ENCODE measurements around the gene ARHGEF37. TPM values are rescaled to one million over a fixed set of nuclear protein-coding genes. Genes with fewer than 3 reads are reported as not detected.
"Not testable (repeated sequence)": the region's sequence is repeated elsewhere in the genome, so short reads cannot be mapped to it uniquely, and the experiment has no call there.

ARHGEF37 gene
- total and polyA plus RNA-seq, 4 donors: 2.2 to 9.1 (median 3.7) TPM

GRCh38 chr5:149667829-149668330 is 86.6 kb downstream of the ARHGEF37 start:
- no peaks in the 10 kb centered on the region for H3K36me3 ChIP-seq (ENCODE audit: control insufficient read depth in 4 of 4, insufficient read depth in 4 of 4, low read length in 4 of 4)
- H3K9ac ChIP-seq (ENCODE audit: insufficient read depth in 1 of 2, low read length in 2 of 2): no peak overlapping the region
- no peak for TF ChIP-seq CTCF (IDR thresholded peaks at IDR 0.05; ENCODE audit: control extremely low read depth, extremely low read depth)
- no peak for DNase-seq
- H3K27ac ChIP-seq (ENCODE audit: low read depth in 1 of 2, low read length in 1 of 2): no peak overlapping the region
- peaks cover 0 to 8% (median 0%) of the 10 kb centered on the region in 4 donors for H3K9me3 ChIP-seq (ENCODE audit: control insufficient read depth in 4 of 4, insufficient read depth in 3 of 4, low read length in 3 of 4)
- ATAC-seq (ENCODE audit: insufficient read depth, low FRiP score): no peak
- no peaks in the 10 kb centered on the region for H3K27me3 ChIP-seq (ENCODE audit: control insufficient read depth in 3 of 3, insufficient read depth in 3 of 3, low read length in 2 of 3)
- no peak overlapping the region for H3K4me3 ChIP-seq
- H3K4me1 ChIP-seq (ENCODE audit: control insufficient read depth in 5 of 5, insufficient read depth in 5 of 5, low read length in 5 of 5): peaks cover 0 to 4% (median 0%) of the 10 kb centered on the region in 5 donors
- 66 to 67% methylated on average over 6 of the region's 6 CpGs for WGBS, 2 donors

- not testable (repeated sequence) for H3K9ac ChIP-seq (ENCODE audit: insufficient read depth in 1 of 2, low read length in 2 of 2); H3K36me3 ChIP-seq (ENCODE audit: control insufficient read depth in 4 of 4, insufficient read depth in 4 of 4, low read length in 4 of 4); H3K27ac ChIP-seq (ENCODE audit: low read depth in 1 of 2, low read length in 1 of 2); H3K9me3 ChIP-seq (ENCODE audit: control insufficient read depth in 4 of 4, insufficient read depth in 3 of 4, low read length in 3 of 4); DNase-seq; H3K27me3 ChIP-seq (ENCODE audit: control insufficient read depth in 3 of 3, insufficient read depth in 3 of 3, low read length in 2 of 3); ATAC-seq (ENCODE audit: insufficient read depth, low FRiP score); H3K4me3 ChIP-seq; H3K4me1 ChIP-seq (ENCODE audit: control insufficient read depth in 5 of 5, insufficient read depth in 5 of 5, low read length in 5 of 5)
- 92 to 95% methylated on average over 2 of the region's 3 CpGs for WGBS, 2 donors
Measured at GRCh38 chr5:149669273-149669672, 88.0 kb downstream of the ARHGEF37 start.

- no peak for TF ChIP-seq CTCF (IDR thresholded peaks at IDR 0.05; ENCODE audit: control extremely low read depth, extremely low read depth)
- Histone ChIP-seq H3K9ac (ENCODE audit: insufficient read depth in 1 of 2, low read length in 2 of 2) (no peak overlapping the region), H3K27me3 (ENCODE audit: control insufficient read depth in 3 of 3, insufficient read depth in 3 of 3, low read length in 2 of 3) (peaks cover 0 to 3% (median 0%) of the 10 kb centered on the region in 3 donors), H3K36me3 (ENCODE audit: control insufficient read depth in 4 of 4, insufficient read depth in 4 of 4, low read length in 4 of 4) (no peaks in the 10 kb centered on the region), H3K4me1 (ENCODE audit: control insufficient read depth in 5 of 5, insufficient read depth in 5 of 5, low read length in 5 of 5) (peaks cover 0 to 2% (median 0%) of the 10 kb centered on the region in 5 donors), H3K9me3 (ENCODE audit: control insufficient read depth in 4 of 4, insufficient read depth in 3 of 4, low read length in 3 of 4) (peaks cover 0 to 5% (median 0%) of the 10 kb centered on the region in 4 donors), H3K4me3 (no peak overlapping the region), H3K27ac (ENCODE audit: low read depth in 1 of 2, low read length in 1 of 2) (no peak overlapping the region)
- ATAC-seq (ENCODE audit: insufficient read depth, low FRiP score) (no peak), DNase-seq (no peak)
- 61 to 90% methylated on average over 5 of the region's 5 CpGs for WGBS, 2 donors
Measured at GRCh38 chr5:149671544-149671943, 90.2 kb downstream of the ARHGEF37 start.

- no peak overlapping the region for H3K9ac ChIP-seq (ENCODE audit: insufficient read depth in 1 of 2, low read length in 2 of 2)
- TF ChIP-seq CTCF (IDR thresholded peaks at IDR 0.05; ENCODE audit: control extremely low read depth, extremely low read depth): no peak
- 68 to 86% methylated on average over 7 of the region's 7 CpGs for WGBS, 2 donors
- no peak overlapping the region for H3K27ac ChIP-seq (ENCODE audit: low read depth in 1 of 2, low read length in 1 of 2)
- peaks cover 0 to 2% (median 0%) of the 10 kb centered on the region in 5 donors for H3K4me1 ChIP-seq (ENCODE audit: control insufficient read depth in 5 of 5, insufficient read depth in 5 of 5, low read length in 5 of 5)
- H3K4me3 ChIP-seq: no peak overlapping the region
- H3K9me3 ChIP-seq (ENCODE audit: control insufficient read depth in 4 of 4, insufficient read depth in 3 of 4, low read length in 3 of 4): peaks cover 0 to 5% (median 0%) of the 10 kb centered on the region in 4 donors
- no peaks in the 10 kb centered on the region for H3K36me3 ChIP-seq (ENCODE audit: control insufficient read depth in 4 of 4, insufficient read depth in 4 of 4, low read length in 4 of 4)
- peak in 2 of 3 donors; percentile 46 to 54 for DNase-seq
- no peak for ATAC-seq (ENCODE audit: insufficient read depth, low FRiP score)
- H3K27me3 ChIP-seq (ENCODE audit: control insufficient read depth in 3 of 3, insufficient read depth in 3 of 3, low read length in 2 of 3): peaks cover 0 to 3% (median 0%) of the 10 kb centered on the region in 3 donors
Measured at GRCh38 chr5:149672701-149673476, 91.6 kb downstream of the ARHGEF37 start.
